PC-3 (cell line): ENCODE results near the gene ANKRD34B. TPM values are rescaled to one million over a fixed set of nuclear protein-coding genes. Genes with fewer than 3 reads are reported as not detected.

Experiments
- ATAC-seq: fragments of 200-7000 bp; cut with Tn5 transposase; 2 replicates; pipeline ENCODE4 v1.9.1; 2020; ENCODE audit warnings: mild to moderate bottlenecking, moderate library complexity
- BruUV-seq: library from RNA; stranded (reverse); fragments of 400-500 nt; replicated peaks from 2 replicates; lab custom pipeline; 2021; lab: Mats Ljungman, UMichigan
- CTCF ChIA-PET: fragments of 300-600 bp; sonication (Branson Sonifier 250); formaldehyde crosslinking; loops from one replicate; lab custom pipeline; 2022; ENCODE audit warnings: antibody characterized with exemption; lab: Charles Lee
- POLR2A ChIA-PET: fragments of 300-600 bp; sonication (Branson Sonifier 250); formaldehyde crosslinking; loops from one replicate; lab custom pipeline; 2022; ENCODE audit warnings: antibody characterized with exemption; ENCODE audit not compliant: unreplicated experiment; lab: Charles Lee
- DNase-seq: peaks from one replicate; pipeline ENCODE4 v3.0.0-alpha.2; 2015
- H2AFZ ChIP-seq: fragments of 300-600 bp; sonication (generic); 2 replicates; pipeline ENCODE4 v1.6.0; 2016; ENCODE audit warnings: antibody characterized with exemption, low read length
- H3F3A ChIP-seq: fragments of 300-600 bp; sonication (generic); one replicate; pipeline ENCODE4 v1.6.0; 2017; ENCODE audit warnings: antibody characterized with exemption, low read length, control low read depth, mild to moderate bottlenecking; ENCODE audit not compliant: unreplicated experiment
- H3K27ac ChIP-seq: fragments of 300-600 bp; sonication (generic); 2 replicates; pipeline ENCODE4 v1.5.1; 2016; ENCODE audit warnings: mild to moderate bottlenecking, low read length
- H3K27me3 ChIP-seq: fragments of 300-600 bp; sonication (generic); 2 replicates; pipeline ENCODE4 v1.6.1; 2016; ENCODE audit warnings: low read length, mixed read lengths
- H3K36me3 ChIP-seq: fragments of 300-600 bp; sonication (generic); 2 replicates; pipeline ENCODE4 v1.6.1; 2016; ENCODE audit warnings: low read depth, mixed run types, low read length, mixed read lengths
- H3K4me1 ChIP-seq: fragments of 300-600 bp; sonication (generic); 2 replicates; pipeline ENCODE4 v1.5.1; 2016; ENCODE audit warnings: low read length; ENCODE audit not compliant: insufficient read depth
- H3K4me2 ChIP-seq: fragments of 300-600 bp; sonication (generic); 2 replicates; pipeline ENCODE4 v1.6.0; 2016; ENCODE audit warnings: low read length
- H3K4me3 ChIP-seq: fragments of 300-600 bp; sonication (generic); 2 replicates; pipeline ENCODE4 v1.5.1; 2016; ENCODE audit warnings: mild to moderate bottlenecking, low read length, mixed read lengths
- H3K79me2 ChIP-seq: fragments of 300-600 bp; sonication (generic); 2 replicates; pipeline ENCODE4 v1.6.1; 2017; ENCODE audit warnings: low read length, mixed read lengths
- H3K9ac ChIP-seq: fragments of 300-600 bp; sonication (generic); 2 replicates; pipeline ENCODE4 v1.6.0; 2016; ENCODE audit warnings: mild to moderate bottlenecking, low read length
- H3K9me2 ChIP-seq: fragments of 300-600 bp; sonication (generic); replicated peaks from 2 replicates; pipeline ENCODE4 v1.6.1; 2016; ENCODE audit warnings: mixed run types, low read length, mixed read lengths
- H3K9me3 ChIP-seq: fragments of 300-600 bp; sonication (generic); 2 replicates; pipeline ENCODE4 v1.6.1; 2016; ENCODE audit warnings: low read length, mixed read lengths
- H4K20me1 ChIP-seq: fragments of 300-600 bp; sonication (generic); 2 replicates; pipeline ENCODE4 v1.6.1; 2016; ENCODE audit warnings: low read length, mixed read lengths
- EZH2 ChIP-seq: fragments of 300-600 bp; sonication (generic); IDR thresholded peaks from one replicate; pipeline ENCODE4 v1.6.1; 2017; ENCODE audit warnings: antibody characterized with exemption, mild to moderate bottlenecking, low read length; ENCODE audit not compliant: unreplicated experiment
- EZH2phosphoT487 ChIP-seq: fragments of 300-600 bp; sonication (generic); IDR thresholded peaks from 2 replicates; pipeline ENCODE4 v1.6.1; 2018; ENCODE audit warnings: mild to moderate bottlenecking, antibody characterized with exemption, low read length, borderline replicate concordance
- intact Hi-C: fragments of 100-400 bp; cut with micrococcal nuclease; formaldehyde crosslinking; loops from 2 replicates; pipeline ENCODE4 v1.9.0; 2023
- total RNA-seq: library from RNA; depleted of rRNA; stranded (reverse); fragments of >200 nt; gene quantifications from 2 replicates; pipeline ENCODE4 v1.2.3, GENCODE V29; 2014
- TF ChIP-seq, protein P1 (sequence below): fragments of 300-600 bp; sonication (generic); conservative IDR thresholded peaks from 2 replicates; pipeline ENCODE4 v1.5.1; 2017; ENCODE audit warnings: antibody characterized with exemption, low read depth, mild to moderate bottlenecking, low read length

Gene ANKRD34B
- total RNA-seq, 1 experiment from 2014 or later, result not detected

- no peaks in the 10 kb centered on the region for H3K9me2 ChIP-seq
- peaks cover 6% of the 10 kb centered on the region for H3K27me3 ChIP-seq
- H3K36me3 ChIP-seq, result no peaks in the 10 kb centered on the region
- TF ChIP-seq, protein P1, sequence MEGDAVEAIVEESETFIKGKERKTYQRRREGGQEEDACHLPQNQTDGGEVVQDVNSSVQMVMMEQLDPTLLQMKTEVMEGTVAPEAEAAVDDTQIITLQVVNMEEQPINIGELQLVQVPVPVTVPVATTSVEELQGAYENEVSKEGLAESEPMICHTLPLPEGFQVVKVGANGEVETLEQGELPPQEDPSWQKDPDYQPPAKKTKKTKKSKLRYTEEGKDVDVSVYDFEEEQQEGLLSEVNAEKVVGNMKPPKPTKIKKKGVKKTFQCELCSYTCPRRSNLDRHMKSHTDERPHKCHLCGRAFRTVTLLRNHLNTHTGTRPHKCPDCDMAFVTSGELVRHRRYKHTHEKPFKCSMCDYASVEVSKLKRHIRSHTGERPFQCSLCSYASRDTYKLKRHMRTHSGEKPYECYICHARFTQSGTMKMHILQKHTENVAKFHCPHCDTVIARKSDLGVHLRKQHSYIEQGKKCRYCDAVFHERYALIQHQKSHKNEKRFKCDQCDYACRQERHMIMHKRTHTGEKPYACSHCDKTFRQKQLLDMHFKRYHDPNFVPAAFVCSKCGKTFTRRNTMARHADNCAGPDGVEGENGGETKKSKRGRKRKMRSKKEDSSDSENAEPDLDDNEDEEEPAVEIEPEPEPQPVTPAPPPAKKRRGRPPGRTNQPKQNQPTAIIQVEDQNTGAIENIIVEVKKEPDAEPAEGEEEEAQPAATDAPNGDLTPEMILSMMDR, result no peak
- no peak for TF ChIP-seq EZH2
- no peak for TF ChIP-seq EZH2phosphoT487
- intact Hi-C loops, result no loop called here
- no peak overlapping the region for H3K4me3 ChIP-seq
- POLR2A ChIA-PET, result no interaction called here
- DNase-seq (no peak), ATAC-seq (peak; percentile 55)
- no peak overlapping the region for H3K4me2 ChIP-seq
- no peak overlapping the region for H3K9ac ChIP-seq
- CTCF ChIA-PET, result no interaction called here
- H3K27ac ChIP-seq, result no peak overlapping the region
- H4K20me1 ChIP-seq, result no peaks in the 10 kb centered on the region
- no peaks in the 10 kb centered on the region for H3K9me3 ChIP-seq
- H2AFZ ChIP-seq, result no peak overlapping the region
- H3K79me2 ChIP-seq, result no peaks in the 10 kb centered on the region
- H3F3A ChIP-seq, result no peaks in the 10 kb centered on the region
- BruUV-seq, result no TSS peak
- H3K4me1 ChIP-seq, result no peaks in the 10 kb centered on the region
These were observed 3.3 kb downstream of the ANKRD34B start for GRCh38 chr5:80566711-80567259.

DNA sequence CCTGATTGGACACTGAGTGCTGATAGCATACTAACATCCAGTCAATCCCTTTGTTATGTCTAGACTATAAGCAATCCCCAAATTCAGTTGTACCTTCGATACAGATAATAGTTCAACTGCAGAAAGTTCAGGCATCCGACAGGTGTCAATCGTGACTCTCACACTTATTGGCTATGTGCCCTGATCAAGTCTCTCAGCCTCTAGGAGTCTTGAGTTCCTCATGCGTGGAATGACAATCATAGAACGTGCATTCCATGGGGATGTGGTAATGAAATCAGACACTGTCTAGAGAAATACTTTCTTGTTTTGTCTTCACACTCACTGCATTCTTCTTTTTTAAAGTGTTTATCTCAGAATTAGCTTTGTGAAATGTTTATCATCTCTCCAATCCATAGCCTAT, 4.8 kb downstream of the ANKRD34B start:
- H3K27ac ChIP-seq, result no peak overlapping the region
- no peak overlapping the region for H2AFZ ChIP-seq
- H3F3A ChIP-seq, result no peaks in the 10 kb centered on the region
- no TSS peak for BruUV-seq
- intact Hi-C loops, result no loop called here
- no peaks in the 10 kb centered on the region for H4K20me1 ChIP-seq
- DNase-seq (peak; percentile 13), ATAC-seq (no peak)
- peaks cover 12% of the 10 kb centered on the region for H3K27me3 ChIP-seq
- H3K9me3 ChIP-seq, result no peaks in the 10 kb centered on the region
- TF ChIP-seq EZH2 (no peak), EZH2phosphoT487 (no peak)
- TF ChIP-seq, protein P1, result no peak
- no peaks in the 10 kb centered on the region for H3K36me3 ChIP-seq
- H3K4me3 ChIP-seq, result no peak overlapping the region
- H3K9ac ChIP-seq, result no peak overlapping the region
- H3K9me2 ChIP-seq, result no peaks in the 10 kb centered on the region
- POLR2A ChIA-PET, result no interaction called here
- no peaks in the 10 kb centered on the region for H3K79me2 ChIP-seq
- no peak overlapping the region for H3K4me2 ChIP-seq
- H3K4me1 ChIP-seq, result no peaks in the 10 kb centered on the region
- CTCF ChIA-PET, result no interaction called here

- CTCF ChIA-PET, result no interaction called here
- intact Hi-C loops, result no loop called here
These were observed 10.8 kb downstream of the ANKRD34B start for GRCh38 chr5:80559244-80559643.

More at GRCh38 chr5:80559244-80559643, 10.8 kb downstream of the ANKRD34B start:
- ATAC-seq, result no peak
- no peak overlapping the region for H2AFZ ChIP-seq
- no peaks in the 10 kb centered on the region for H3K36me3 ChIP-seq
- no peak overlapping the region for H3K4me2 ChIP-seq
- no peaks in the 10 kb centered on the region for H4K20me1 ChIP-seq
- no peaks in the 10 kb centered on the region for H3K79me2 ChIP-seq
- TF ChIP-seq EZH2phosphoT487 (no peak), EZH2 (no peak)
- TF ChIP-seq, protein P1, result no peak
- no peaks in the 10 kb centered on the region for H3K9me3 ChIP-seq
- H3K4me3 ChIP-seq, result no peak overlapping the region
- peaks cover 50% of the 10 kb centered on the region for H3K27me3 ChIP-seq
- no peaks in the 10 kb centered on the region for H3K4me1 ChIP-seq
- no peaks in the 10 kb centered on the region for H3F3A ChIP-seq
- no peaks in the 10 kb centered on the region for H3K9me2 ChIP-seq
- BruUV-seq, result no TSS peak
- H3K27ac ChIP-seq, result no peak overlapping the region
- no peak for DNase-seq
- POLR2A ChIA-PET, result no interaction called here
- no peak overlapping the region for H3K9ac ChIP-seq
